ENCODE results near the gene PDXK. TPM values are rescaled to one million over a fixed set of nuclear protein-coding genes. Genes with fewer than 3 reads are reported as not detected.
"Not testable (repeated sequence)": the region's sequence is repeated elsewhere in the genome, so short reads cannot be mapped to it uniquely, and the experiment has no call there.

PDXK gene
- 100 to 1,000 TPM; 126 to 131 TPM for total RNA-seq

DNA sequence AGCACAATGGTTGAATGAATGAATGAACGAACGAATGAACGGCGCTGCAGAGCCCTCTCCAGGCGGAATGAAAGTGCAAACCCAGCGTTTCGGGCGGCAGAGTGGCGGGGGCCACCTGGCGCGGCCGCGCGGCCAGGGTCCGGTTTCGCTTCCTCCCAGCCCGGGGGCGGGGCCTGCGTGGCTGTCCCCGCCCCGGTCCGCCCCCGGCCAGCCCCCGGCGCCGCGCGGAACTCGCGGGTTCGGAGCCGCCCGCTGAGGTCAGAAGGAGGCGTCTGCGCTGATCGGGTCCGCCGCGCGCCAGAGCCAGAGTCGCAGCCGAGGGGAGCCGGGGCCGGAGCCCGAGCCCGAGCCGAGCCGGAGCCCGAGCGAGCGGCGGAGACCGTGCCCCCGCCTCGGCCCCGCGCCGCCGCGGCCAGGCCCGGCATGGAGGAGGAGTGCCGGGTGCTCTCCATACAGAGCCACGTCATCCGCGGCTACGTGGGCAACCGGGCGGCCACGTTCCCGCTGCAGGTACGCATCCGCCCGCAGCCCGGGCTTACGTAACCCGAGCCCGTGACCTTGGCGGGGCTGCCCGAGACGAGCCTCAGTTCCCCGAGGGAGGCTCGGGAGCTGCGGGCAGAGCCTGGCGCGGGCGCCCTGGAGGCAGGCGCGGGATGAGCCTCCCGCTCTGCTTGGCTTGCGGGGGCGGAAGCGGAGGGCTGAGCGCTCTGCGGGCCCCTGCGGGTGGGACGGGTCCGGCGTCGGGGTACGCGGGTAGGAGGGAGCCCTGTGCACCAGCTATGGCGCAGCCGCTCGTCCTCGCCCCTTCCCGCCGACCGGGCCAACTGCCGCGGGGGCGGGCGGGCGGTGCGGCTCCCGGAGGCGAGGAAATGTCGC is at the start of gene PDXK:
Gene PDXK (plus strand): TSS at position 258 of the 876 bp plus-strand sequence. CDS start 166 bp downstream, at position 424.
- Mint-ChIP-seq H3K9me3 (no peaks in the 10 kb centered on the region), H3K27ac (peak within 1 kb of the TSS; percentile 71), H3K4me3 (peak within 1 kb of the TSS; percentile 86), H3K27me3 (no peaks in the 10 kb centered on the region), H3K4me1 (ENCODE audit: low read depth) (peaks cover 20% of the 10 kb centered on the region), H3K36me3 (peaks cover 4% of the 10 kb centered on the region)
- peak; percentile 83 for DNase-seq
- intact Hi-C loops (cut with micrococcal nuclease) = loop anchor here (1.0 to 10.0 kb wide), 3 partner anchors 9 to 146 kb away; partner anchors contain the start of gene AGPAT3
- ChIA-PET POLR2A (interaction anchor here (1.3 to 3.0 kb wide), 3 partner anchors 9 to 71 kb away, joined by 4 to 27 read pairs (median 6); partner anchors contain the start of gene RRP1), CTCF (interaction anchor here (0.6 to 1.9 kb wide), 4 partner anchors 9 to 70 kb away, joined by 3 to 14 read pairs (median 3); no protein-coding TSS in a partner anchor)

DNA sequence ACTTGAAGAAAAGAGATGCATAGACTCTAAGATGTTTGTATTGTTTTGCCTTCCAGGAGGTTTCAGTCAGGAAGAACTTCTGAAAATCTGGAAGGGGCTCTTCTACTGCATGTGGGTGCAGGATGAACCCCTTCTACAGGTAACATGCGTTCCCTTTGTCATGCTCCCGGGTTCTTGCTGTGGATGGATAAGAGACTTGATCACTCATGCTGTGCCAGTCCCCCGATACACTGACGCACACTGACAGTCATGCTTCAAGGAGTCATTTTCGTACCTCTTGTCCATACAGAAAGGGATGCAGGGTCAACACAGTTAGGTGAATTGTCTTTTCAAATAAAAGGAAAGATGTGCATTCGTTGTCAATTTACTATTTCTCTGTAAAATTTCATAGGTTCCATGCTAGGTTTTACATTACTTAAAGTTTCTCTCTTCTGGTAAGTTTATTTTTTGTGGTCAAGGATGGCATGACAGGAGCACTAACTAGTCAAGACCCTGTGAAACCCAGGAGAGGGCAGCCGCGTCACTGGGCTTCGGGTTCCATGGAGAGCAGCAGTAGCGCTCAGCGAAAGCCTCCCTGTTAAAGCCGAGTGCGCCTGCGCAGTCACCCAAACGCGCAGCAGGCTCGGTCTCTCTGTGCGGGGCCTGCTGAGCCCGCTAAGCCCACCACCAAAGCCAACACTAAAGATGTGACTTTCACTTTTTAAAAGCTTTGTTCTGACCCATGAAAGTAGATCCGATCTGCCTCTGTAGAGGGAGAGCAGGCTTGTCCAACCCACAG is 48.9 kb upstream of the PDXK start:
- CTCF ChIA-PET = no interaction called here
- DNase-seq = no peak
- H3K36me3 Mint-ChIP-seq = peaks cover 39% of the 10 kb centered on the region
- peaks cover 3% of the 10 kb centered on the region for H3K9me3 Mint-ChIP-seq
- intact Hi-C loops (cut with micrococcal nuclease) = loop anchor here (10.0 kb wide), 1 partner anchor 985 kb away; no protein-coding TSS in a partner anchor
- POLR2A ChIA-PET = no interaction called here
- H3K4me1 Mint-ChIP-seq (ENCODE audit: low read depth) = peaks cover 24% of the 10 kb centered on the region
- peak overlapping the region; percentile 1 for H3K27ac Mint-ChIP-seq
- no peaks in the 10 kb centered on the region for H3K27me3 Mint-ChIP-seq
- no peak overlapping the region for H3K4me3 Mint-ChIP-seq

GRCh38 chr21:43675871-43676270 is 43.1 kb upstream of the PDXK start:
- H3K4me3 Mint-ChIP-seq = no peak overlapping the region
- no peaks in the 10 kb centered on the region for H3K27me3 Mint-ChIP-seq
- POLR2A ChIA-PET = no interaction called here
- CTCF ChIA-PET = no interaction called here
- intact Hi-C loops (cut with micrococcal nuclease) = no loop called here
- no peak overlapping the region for H3K27ac Mint-ChIP-seq
- peaks cover 48% of the 10 kb centered on the region for H3K36me3 Mint-ChIP-seq
- H3K4me1 Mint-ChIP-seq (ENCODE audit: low read depth) = peaks cover 3% of the 10 kb centered on the region
- no peaks in the 10 kb centered on the region for H3K9me3 Mint-ChIP-seq
- no peak for DNase-seq

DNA sequence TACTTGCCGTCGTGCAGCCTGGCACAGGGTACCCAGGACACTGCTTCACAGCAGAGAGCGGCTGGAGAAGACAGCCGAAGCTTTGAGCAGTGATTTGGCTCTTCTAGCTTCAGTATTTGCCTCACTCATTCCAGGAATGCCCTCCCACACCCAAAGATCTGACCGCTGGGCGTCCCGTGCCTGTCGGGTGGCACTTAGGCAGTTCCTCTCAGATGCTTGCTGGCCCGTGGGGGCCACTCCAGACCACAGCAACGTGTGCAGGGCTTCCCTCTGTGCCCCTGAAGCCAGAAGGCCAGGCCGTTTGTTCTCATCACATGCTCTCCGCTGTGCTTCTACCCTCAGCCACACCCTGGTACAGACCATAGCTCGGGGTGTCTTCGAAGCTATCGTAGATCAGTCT is 42.5 kb upstream of the PDXK start:
- intact Hi-C loops (cut with micrococcal nuclease) = no loop called here
- no peak overlapping the region for H3K4me3 Mint-ChIP-seq
- no peaks in the 10 kb centered on the region for H3K27me3 Mint-ChIP-seq
- H3K27ac Mint-ChIP-seq = no peak overlapping the region
- no peak for DNase-seq
- H3K4me1 Mint-ChIP-seq (ENCODE audit: low read depth) = peaks cover 3% of the 10 kb centered on the region
- CTCF ChIA-PET = no interaction called here
- H3K36me3 Mint-ChIP-seq = peaks cover 48% of the 10 kb centered on the region
- POLR2A ChIA-PET = no interaction called here
- H3K9me3 Mint-ChIP-seq = no peaks in the 10 kb centered on the region

DNA sequence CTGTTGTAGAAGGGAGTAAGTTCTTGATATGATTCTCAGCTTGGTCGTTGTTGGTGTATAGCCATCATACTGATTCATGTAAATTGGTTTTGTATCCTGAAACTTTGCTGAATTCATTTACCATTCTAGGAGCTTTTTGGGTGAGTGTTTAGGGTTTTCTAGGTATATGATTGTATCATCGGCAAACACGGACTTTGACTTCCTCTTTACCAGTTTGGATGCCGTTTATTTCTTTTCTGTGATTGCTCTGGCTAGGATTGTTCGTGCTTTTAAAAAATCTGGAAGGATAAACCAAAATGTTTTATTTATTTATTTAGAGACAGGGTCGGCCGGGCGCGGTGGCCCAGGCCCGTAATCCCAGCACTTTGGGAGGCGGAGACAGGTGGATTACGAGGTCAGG is 39.0 kb upstream of the PDXK start:
- H3K27me3 Mint-ChIP-seq = no peaks in the 10 kb centered on the region
- CTCF ChIA-PET = no interaction called here
- DNase-seq = no peak
- H3K9me3 Mint-ChIP-seq = no peaks in the 10 kb centered on the region
- no peak overlapping the region for H3K27ac Mint-ChIP-seq
- POLR2A ChIA-PET = no interaction called here
- H3K4me1 Mint-ChIP-seq (ENCODE audit: low read depth) = peaks cover 3% of the 10 kb centered on the region
- intact Hi-C loops (cut with micrococcal nuclease) = no loop called here
- no peak overlapping the region for H3K4me3 Mint-ChIP-seq
- H3K36me3 Mint-ChIP-seq = peaks cover 50% of the 10 kb centered on the region

GRCh38 chr21:43680421-43680820 is 38.5 kb upstream of the PDXK start:
- CTCF ChIA-PET; POLR2A ChIA-PET; H3K9me3 Mint-ChIP-seq; H3K4me3 Mint-ChIP-seq; H3K4me1 Mint-ChIP-seq (ENCODE audit: low read depth); DNase-seq; intact Hi-C loops (cut with micrococcal nuclease); H3K27ac Mint-ChIP-seq; H3K27me3 Mint-ChIP-seq: not testable (repeated sequence)
- H3K36me3 Mint-ChIP-seq = peaks cover 55% of the 10 kb centered on the region

GRCh38 chr21:43681650-43682049 is 37.3 kb upstream of the PDXK start:
- CTCF ChIA-PET = interaction anchor here (0.9 kb wide), 1 partner anchor 12 kb away, joined by 4 read pairs; no protein-coding TSS in a partner anchor
- Mint-ChIP-seq H3K27me3 (no peaks in the 10 kb centered on the region), H3K27ac (no peak overlapping the region), H3K4me3 (no peak overlapping the region), H3K4me1 (ENCODE audit: low read depth) (peaks cover 3% of the 10 kb centered on the region), H3K9me3 (no peaks in the 10 kb centered on the region), H3K36me3 (peaks cover 59% of the 10 kb centered on the region)
- no peak for DNase-seq
- intact Hi-C loops (cut with micrococcal nuclease) = no loop called here
- POLR2A ChIA-PET = no interaction called here

GRCh38 chr21:43684424-43684823 is 34.5 kb upstream of the PDXK start:
- Mint-ChIP-seq H3K9me3 (no peaks in the 10 kb centered on the region), H3K4me1 (ENCODE audit: low read depth) (peaks cover 3% of the 10 kb centered on the region)

DNA sequence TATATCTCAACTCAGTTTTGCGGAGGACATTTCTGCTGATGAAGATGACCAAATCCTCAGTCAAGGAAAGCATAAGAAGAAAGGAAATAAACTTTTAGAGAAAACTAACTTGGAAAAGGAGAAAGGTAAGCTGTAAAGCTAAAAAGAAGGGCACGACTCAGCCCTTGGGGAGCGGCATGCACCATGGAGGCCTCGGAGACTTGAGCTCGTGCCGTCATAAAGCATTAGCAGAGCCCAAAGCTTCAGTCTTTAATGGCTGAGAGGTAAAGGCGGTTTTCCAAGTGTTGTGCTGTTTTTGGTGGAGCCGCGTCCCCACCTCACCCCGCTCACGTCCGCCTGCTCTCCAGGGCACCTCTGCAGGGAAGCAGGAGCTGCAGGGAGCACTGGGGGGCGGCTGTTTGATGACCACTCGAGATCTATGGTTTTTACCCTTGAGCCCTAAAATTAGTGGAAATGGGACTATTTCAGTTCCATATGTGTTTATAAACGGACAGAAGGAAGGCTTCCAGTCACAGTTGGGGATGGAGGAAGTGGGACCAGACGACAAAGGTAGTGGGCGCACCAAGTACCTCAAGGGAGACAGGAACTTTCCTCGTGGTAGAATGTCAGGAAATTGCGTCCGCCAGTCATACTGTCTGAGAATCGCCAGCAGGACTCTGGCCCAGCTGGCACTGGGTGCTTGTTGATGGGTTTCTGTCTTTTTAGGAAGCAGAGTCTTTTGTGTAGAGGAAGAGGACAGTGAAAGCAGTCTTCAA is 31.9 kb upstream of the PDXK start:
- H3K4me3 Mint-ChIP-seq = no peak overlapping the region
- H3K27ac Mint-ChIP-seq = no peak overlapping the region
- intact Hi-C loops (cut with micrococcal nuclease) = no loop called here
- DNase-seq = no peak
- no peaks in the 10 kb centered on the region for H3K4me1 Mint-ChIP-seq (ENCODE audit: low read depth)
- H3K9me3 Mint-ChIP-seq = no peaks in the 10 kb centered on the region
- peaks cover 54% of the 10 kb centered on the region for H3K36me3 Mint-ChIP-seq
- POLR2A ChIA-PET = no interaction called here
- no peaks in the 10 kb centered on the region for H3K27me3 Mint-ChIP-seq
- CTCF ChIA-PET = no interaction called here

More at GRCh38 chr21:43684424-43684823, 34.5 kb upstream of the PDXK start:
- Mint-ChIP-seq H3K27ac (no peak overlapping the region), H3K4me3 (no peak overlapping the region), H3K27me3 (no peaks in the 10 kb centered on the region), H3K36me3 (peaks cover 50% of the 10 kb centered on the region)
- intact Hi-C loops (cut with micrococcal nuclease) = no loop called here
- ChIA-PET CTCF (no interaction called here), POLR2A (no interaction called here)
- DNase-seq = no peak

DNA sequence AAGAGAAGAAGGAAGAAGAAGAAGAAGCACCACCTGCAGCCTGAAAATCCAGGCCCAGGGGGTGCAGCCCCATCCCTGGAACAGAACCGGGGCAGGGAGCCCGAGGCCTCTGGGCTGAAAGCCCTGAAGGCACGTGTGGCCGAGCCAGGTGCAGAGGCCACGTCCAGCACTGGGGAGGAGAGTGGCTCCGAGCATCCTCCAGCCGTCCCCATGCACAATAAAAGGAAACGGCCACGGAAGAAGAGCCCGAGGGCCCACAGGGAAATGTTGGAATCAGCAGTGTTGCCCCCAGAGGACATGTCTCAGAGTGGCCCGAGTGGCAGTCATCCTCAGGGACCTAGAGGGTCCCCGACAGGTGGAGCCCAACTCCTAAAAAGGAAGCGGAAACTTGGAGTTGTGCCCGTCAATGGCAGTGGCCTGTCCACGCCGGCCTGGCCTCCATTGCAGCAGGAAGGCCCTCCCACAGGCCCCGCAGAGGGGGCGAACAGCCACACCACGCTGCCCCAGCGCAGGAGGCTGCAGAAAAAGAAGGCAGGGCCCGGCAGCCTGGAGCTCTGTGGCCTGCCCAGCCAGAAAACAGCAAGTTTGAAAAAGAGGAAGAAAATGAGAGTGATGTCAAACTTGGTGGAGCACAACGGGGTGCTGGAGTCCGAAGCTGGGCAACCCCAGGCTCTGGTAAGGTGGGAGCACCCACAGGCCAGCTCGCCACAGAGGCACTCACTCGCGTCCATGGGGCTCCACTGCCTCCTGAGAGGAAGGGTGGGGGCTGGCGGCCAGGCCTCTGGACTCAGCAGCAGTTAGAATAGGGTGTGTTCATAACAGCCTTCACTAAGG is 31.1 kb upstream of the PDXK start:
- intact Hi-C loops (cut with micrococcal nuclease) = no loop called here
- CTCF ChIA-PET = no interaction called here

GRCh38 chr21:43688906-43689305 is 30.0 kb upstream of the PDXK start:
- H3K4me1 Mint-ChIP-seq (ENCODE audit: low read depth) = no peaks in the 10 kb centered on the region

More for the DNA sequence above, 31.1 kb upstream of the PDXK start:
- Mint-ChIP-seq H3K4me3 (no peak overlapping the region), H3K9me3 (no peaks in the 10 kb centered on the region), H3K27ac (no peak overlapping the region), H3K27me3 (no peaks in the 10 kb centered on the region), H3K36me3 (peaks cover 52% of the 10 kb centered on the region), H3K4me1 (ENCODE audit: low read depth) (no peaks in the 10 kb centered on the region)
- POLR2A ChIA-PET = no interaction called here
- DNase-seq = no peak

More at GRCh38 chr21:43688906-43689305, 30.0 kb upstream of the PDXK start:
- H3K9me3 Mint-ChIP-seq = no peaks in the 10 kb centered on the region
- intact Hi-C loops (cut with micrococcal nuclease) = no loop called here
- no peaks in the 10 kb centered on the region for H3K27me3 Mint-ChIP-seq
- H3K36me3 Mint-ChIP-seq = peaks cover 56% of the 10 kb centered on the region
- H3K4me3 Mint-ChIP-seq = no peak overlapping the region
- ChIA-PET CTCF (no interaction called here), POLR2A (no interaction called here)
- no peak overlapping the region for H3K27ac Mint-ChIP-seq
- no peak for DNase-seq

Measured in activated CD4-positive, alpha-beta memory T cell treated with anti-CD3 and anti-CD28 coated beads for 36 hours (primary cell).